Coronary artery (tissue), 2 donors: Measurements from ENCODE around the gene SLC6A11.

ENCODE experiments used
- DNase-seq: peaks from one replicate; pipeline ENCODE4 v3.0.0-alpha.2; 2017; ENCODE audit warnings: low spot score
- H3K27ac ChIP-seq, 2 donors: fragments of 200-600 bp; sonication (generic); one replicate each; pipeline ENCODE4 v1.5.1; 2016 to 2019
- H3K4me3 ChIP-seq: fragments of 200-600 bp; sonication (generic); 2 replicates; pipeline ENCODE4 v1.5.1; 2016; ENCODE audit warnings: mild to moderate bottlenecking, moderate library complexity
- TF ChIP-seq, protein P1 (sequence below): fragments of 200-600 bp; sonication (generic); IDR thresholded peaks from one replicate; pipeline ENCODE4 v1.5.1; 2019; ENCODE audit warnings: antibody characterized with exemption

The SLC6A11 gene

GRCh38 chr3:10975695-10976234 is 159.7 kb downstream of the SLC6A11 start:
- H3K27ac ChIP-seq = no peak overlapping the region
- no peak for DNase-seq
- no peak overlapping the region for H3K4me3 ChIP-seq
- TF ChIP-seq, protein P1, sequence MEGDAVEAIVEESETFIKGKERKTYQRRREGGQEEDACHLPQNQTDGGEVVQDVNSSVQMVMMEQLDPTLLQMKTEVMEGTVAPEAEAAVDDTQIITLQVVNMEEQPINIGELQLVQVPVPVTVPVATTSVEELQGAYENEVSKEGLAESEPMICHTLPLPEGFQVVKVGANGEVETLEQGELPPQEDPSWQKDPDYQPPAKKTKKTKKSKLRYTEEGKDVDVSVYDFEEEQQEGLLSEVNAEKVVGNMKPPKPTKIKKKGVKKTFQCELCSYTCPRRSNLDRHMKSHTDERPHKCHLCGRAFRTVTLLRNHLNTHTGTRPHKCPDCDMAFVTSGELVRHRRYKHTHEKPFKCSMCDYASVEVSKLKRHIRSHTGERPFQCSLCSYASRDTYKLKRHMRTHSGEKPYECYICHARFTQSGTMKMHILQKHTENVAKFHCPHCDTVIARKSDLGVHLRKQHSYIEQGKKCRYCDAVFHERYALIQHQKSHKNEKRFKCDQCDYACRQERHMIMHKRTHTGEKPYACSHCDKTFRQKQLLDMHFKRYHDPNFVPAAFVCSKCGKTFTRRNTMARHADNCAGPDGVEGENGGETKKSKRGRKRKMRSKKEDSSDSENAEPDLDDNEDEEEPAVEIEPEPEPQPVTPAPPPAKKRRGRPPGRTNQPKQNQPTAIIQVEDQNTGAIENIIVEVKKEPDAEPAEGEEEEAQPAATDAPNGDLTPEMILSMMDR = no peak

GRCh38 chr3:10976770-10977169 is 160.7 kb downstream of the SLC6A11 start:
- DNase-seq = no peak
- H3K4me3 ChIP-seq = no peak overlapping the region
- TF ChIP-seq, protein P1 = no peak

DNA sequence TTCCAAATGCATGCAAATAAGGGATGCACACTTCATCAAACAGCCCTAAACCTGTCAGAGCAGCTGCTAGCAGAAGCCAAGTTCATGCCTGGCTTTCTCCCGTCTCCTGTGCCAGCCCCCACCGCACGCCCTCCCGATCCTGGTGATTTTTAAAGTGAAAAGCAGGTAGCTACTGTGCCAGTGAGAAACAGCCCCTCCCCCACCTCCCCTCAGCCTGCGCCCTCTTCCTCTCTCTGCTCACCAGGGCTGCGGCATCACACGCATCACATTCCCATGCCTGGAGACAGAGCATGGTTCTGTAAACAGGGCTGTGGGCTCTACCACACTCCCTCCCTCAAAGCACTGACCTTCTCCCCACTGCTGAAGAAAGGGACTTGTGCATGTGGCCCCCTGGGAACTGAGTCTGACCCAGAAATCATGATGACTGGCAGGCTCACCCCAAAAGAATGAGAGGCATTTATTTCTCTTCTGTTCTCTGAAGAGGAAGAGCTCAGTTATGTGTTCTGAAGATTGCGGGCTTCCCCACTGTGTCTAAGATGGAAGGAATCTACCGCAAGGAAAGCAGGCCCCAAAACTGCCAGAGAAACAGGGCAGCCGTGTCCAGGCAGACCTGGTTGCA is 162.0 kb downstream of the SLC6A11 start:
- H3K4me3 ChIP-seq = no peak overlapping the region

More at GRCh38 chr3:10976770-10977169, 160.7 kb downstream of the SLC6A11 start:
- no peak overlapping the region for H3K27ac ChIP-seq

GRCh38 chr3:10978956-10979355 is 162.9 kb downstream of the SLC6A11 start:
- no peak overlapping the region for H3K4me3 ChIP-seq
- TF ChIP-seq, protein P1 = no peak
- no peak overlapping the region for H3K27ac ChIP-seq
- DNase-seq = no peak

More for the DNA sequence above, 162.0 kb downstream of the SLC6A11 start:
- TF ChIP-seq, protein P1 = no peak
- DNase-seq = no peak
- H3K27ac ChIP-seq = no peak overlapping the region

- no peak for DNase-seq
- TF ChIP-seq, protein P1 = no peak
- no peak overlapping the region for H3K4me3 ChIP-seq
- no peak overlapping the region for H3K27ac ChIP-seq
Observed at GRCh38 chr3:10980312-10980711, 164.3 kb downstream of the SLC6A11 start.

DNA sequence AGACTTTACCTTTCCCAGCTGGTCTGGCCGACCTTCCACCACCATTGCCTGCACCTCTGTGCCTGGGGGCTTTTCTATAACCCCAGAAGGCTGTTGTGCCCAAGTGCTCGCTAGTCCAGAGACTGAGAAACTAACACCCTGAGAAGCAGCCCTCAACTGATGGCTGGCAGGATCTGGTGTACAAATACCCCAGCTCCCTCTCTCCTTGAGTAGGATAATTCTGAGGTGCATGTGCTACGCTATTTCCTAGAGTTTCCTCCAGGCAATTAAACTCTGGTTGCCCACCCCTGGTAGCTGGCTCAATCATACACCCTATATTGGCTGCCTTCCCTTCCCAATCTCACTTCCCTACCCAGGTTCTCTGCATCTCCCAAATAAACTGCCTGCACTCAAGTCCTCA is 165.0 kb downstream of the SLC6A11 start:
- Histone ChIP-seq H3K27ac (no peak overlapping the region), H3K4me3 (no peak overlapping the region)
- DNase-seq = no peak
- TF ChIP-seq, protein P1 = no peak

- TF ChIP-seq, protein P1 = no peak
- Histone ChIP-seq H3K4me3 (no peak overlapping the region), H3K27ac (no peak overlapping the region)
- no peak for DNase-seq
Observed at GRCh38 chr3:10981961-10982360, 165.9 kb downstream of the SLC6A11 start.
